Measurements from ENCODE around the gene ANKRD44. TPM values are rescaled to one million over a fixed set of nuclear protein-coding genes. Genes with fewer than 3 reads are reported as not detected.
"Not testable (repeated sequence)": the region's sequence is repeated elsewhere in the genome, so short reads cannot be mapped to it uniquely, and the experiment has no call there.

ANKRD44 gene
- total RNA-seq, 1 donor from 2014 or later: 3.4 TPM

- no peak overlapping the region for H3K9ac ChIP-seq
- Mint-ChIP-seq H3K36me3 (no peaks in the 10 kb centered on the region), H3K27me3 (ENCODE audit: insufficient read depth, low read depth) (peaks cover 4% of the 10 kb centered on the region), H3K4me3 (no peak overlapping the region), H3K4me1 (no peaks in the 10 kb centered on the region), H3K9me3 (no peaks in the 10 kb centered on the region), H3K27ac (no peak overlapping the region)
- H2AFZ ChIP-seq (replicated peaks): no peak overlapping the region
- H3K4me1 ChIP-seq: no peaks in the 10 kb centered on the region
- no peaks in the 10 kb centered on the region for H3K9me3 ChIP-seq (ENCODE audit: low read depth)
- no peaks in the 10 kb centered on the region for H3K79me2 ChIP-seq (ENCODE audit: low read depth)
- no peaks in the 10 kb centered on the region for H3F3A ChIP-seq (ENCODE audit: low read depth)
- no peak overlapping the region for H3K4me2 ChIP-seq
- no peak for DNase-seq (ENCODE audit: low spot score)
- no peaks in the 10 kb centered on the region for H4K20me1 ChIP-seq (ENCODE audit: low read depth)
- H3K27ac ChIP-seq: no peak overlapping the region
- H3K27me3 ChIP-seq: no peaks in the 10 kb centered on the region
- H3K4me3 ChIP-seq: no peak overlapping the region
- H3K36me3 ChIP-seq: no peaks in the 10 kb centered on the region
- TF ChIP-seq EZH2 (IDR thresholded peaks at IDR 0.05) (no peak), EZH2phosphoT487 (IDR thresholded peaks at IDR 0.05) (no peak), CTCF (IDR thresholded peaks at IDR 0.05) (no peak)
Observed at GRCh38 chr2:197241153-197241552, 69.4 kb downstream of the ANKRD44 start.

GRCh38 chr2:197240421-197241041 lies 70.0 kb downstream of the ANKRD44 start:
- TF ChIP-seq EZH2 (IDR thresholded peaks at IDR 0.05) (no peak), EZH2phosphoT487 (IDR thresholded peaks at IDR 0.05) (no peak), CTCF (IDR thresholded peaks at IDR 0.05) (no peak)
- Histone ChIP-seq H3K36me3 (no peaks in the 10 kb centered on the region), H3K4me2 (no peak overlapping the region), H4K20me1 (ENCODE audit: low read depth) (no peaks in the 10 kb centered on the region), H2AFZ (replicated peaks) (no peak overlapping the region), H3K27me3 (no peaks in the 10 kb centered on the region), H3K4me3 (no peak overlapping the region), H3F3A (ENCODE audit: low read depth) (no peaks in the 10 kb centered on the region), H3K4me1 (no peaks in the 10 kb centered on the region), H3K79me2 (ENCODE audit: low read depth) (no peaks in the 10 kb centered on the region), H3K27ac (no peak overlapping the region), H3K9me3 (ENCODE audit: low read depth) (no peaks in the 10 kb centered on the region), H3K9ac (no peak overlapping the region)
- Mint-ChIP-seq H3K9me3 (no peaks in the 10 kb centered on the region), H3K27ac (no peak overlapping the region), H3K4me3 (no peak overlapping the region), H3K36me3 (no peaks in the 10 kb centered on the region), H3K4me1 (no peaks in the 10 kb centered on the region), H3K27me3 (ENCODE audit: insufficient read depth, low read depth) (peaks cover 4% of the 10 kb centered on the region)
- no peak for DNase-seq (ENCODE audit: low spot score)

GRCh38 chr2:197240018-197240417 lies 70.6 kb downstream of the ANKRD44 start:
- H3K27me3 Mint-ChIP-seq (ENCODE audit: insufficient read depth, low read depth); DNase-seq (ENCODE audit: low spot score); H3K4me1 ChIP-seq; H3K9me3 ChIP-seq (ENCODE audit: low read depth); H3K36me3 ChIP-seq; H3K36me3 Mint-ChIP-seq; H3K9me3 Mint-ChIP-seq; H3K27ac Mint-ChIP-seq; H3F3A ChIP-seq (ENCODE audit: low read depth); H3K4me3 ChIP-seq; H4K20me1 ChIP-seq (ENCODE audit: low read depth); H3K27ac ChIP-seq; H2AFZ ChIP-seq (replicated peaks); H3K9ac ChIP-seq; H3K4me1 Mint-ChIP-seq; H3K79me2 ChIP-seq (ENCODE audit: low read depth); H3K27me3 ChIP-seq; H3K4me2 ChIP-seq; H3K4me3 Mint-ChIP-seq: not testable (repeated sequence)

GRCh38 chr2:197239434-197239833 lies 71.1 kb downstream of the ANKRD44 start:
- Mint-ChIP-seq H3K27ac (no peak overlapping the region), H3K9me3 (no peaks in the 10 kb centered on the region), H3K4me3 (no peak overlapping the region), H3K36me3 (no peaks in the 10 kb centered on the region), H3K4me1 (peaks cover 7% of the 10 kb centered on the region), H3K27me3 (ENCODE audit: insufficient read depth, low read depth) (peaks cover 4% of the 10 kb centered on the region)
- Histone ChIP-seq H3K9ac (no peak overlapping the region), H3K9me3 (ENCODE audit: low read depth) (no peaks in the 10 kb centered on the region), H3K27ac (no peak overlapping the region), H2AFZ (replicated peaks) (no peak overlapping the region), H3K79me2 (ENCODE audit: low read depth) (no peaks in the 10 kb centered on the region), H4K20me1 (ENCODE audit: low read depth) (no peaks in the 10 kb centered on the region), H3F3A (ENCODE audit: low read depth) (peaks cover 8% of the 10 kb centered on the region), H3K4me2 (no peak overlapping the region), H3K36me3 (no peaks in the 10 kb centered on the region), H3K27me3 (no peaks in the 10 kb centered on the region), H3K4me1 (peaks cover 7% of the 10 kb centered on the region), H3K4me3 (no peak overlapping the region)
- TF ChIP-seq EZH2phosphoT487 (IDR thresholded peaks at IDR 0.05): no peak
- no peak for TF ChIP-seq CTCF (IDR thresholded peaks at IDR 0.05)
- no peak for TF ChIP-seq EZH2 (IDR thresholded peaks at IDR 0.05)
- DNase-seq (ENCODE audit: low spot score): no peak
